ENCODE measurements around the gene CDKAL1. TPM values are rescaled to one million over a fixed set of nuclear protein-coding genes. Genes with fewer than 3 reads are reported as not detected.
A peak's percentile ranks its signal among the peaks of the same experiment; 100 is the strongest.

CDKAL1 gene
- total and polyA plus RNA-seq, 11 donors, result 3.2 to 14.3 (median 9.3) TPM

- Histone ChIP-seq H3K27me3 (no peaks in the 10 kb centered on the region), H3K9me3 (peaks cover 0 to 22% (median 10%) of the 10 kb centered on the region in 12 donors), H3K4me3 (no peak overlapping the region), H3K27ac (no peak overlapping the region), H3K4me1 (peaks cover 0 to 25% (median 8%) of the 10 kb centered on the region in 12 donors), H3K36me3 (no peaks in the 10 kb centered on the region)
- ATAC-seq (no peak), DNase-seq (no peak)
- TF ChIP-seq CTCF (IDR thresholded peaks at IDR 0.05), result no peak
- no peak for TF ChIP-seq POLR2A (IDR thresholded peaks at IDR 0.05)
- intact Hi-C loops (cut with DNase I), result no loop called here
- 73 to 89% (median 84%) methylated on average over 1 of the region's 1 CpG for WGBS, 4 donors
Measured at GRCh38 chr6:20805021-20805420, 270.8 kb downstream of the CDKAL1 start.

DNA sequence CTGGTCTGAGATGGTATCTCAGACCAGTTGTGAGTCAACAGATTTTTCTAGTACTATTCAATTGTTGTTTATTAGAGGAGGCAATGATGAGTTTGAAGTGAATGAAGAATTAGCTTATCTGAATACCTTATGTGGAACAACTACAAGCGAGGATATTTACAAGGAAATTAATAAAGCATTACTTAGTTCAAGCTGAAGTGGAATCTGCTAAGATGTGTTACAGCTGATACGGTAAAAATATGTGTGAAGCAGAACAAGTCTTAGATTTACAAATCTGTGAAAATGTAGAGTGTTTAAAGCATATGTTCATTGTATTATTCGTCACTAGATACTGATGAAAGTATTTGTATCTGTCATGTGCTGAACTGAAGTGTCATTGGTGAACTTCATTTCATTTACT, 272.4 kb downstream of the CDKAL1 start:
- no peak overlapping the region for H3K4me3 ChIP-seq
- peaks cover 0 to 22% (median 10%) of the 10 kb centered on the region in 12 donors for H3K9me3 ChIP-seq
- TF ChIP-seq POLR2A (IDR thresholded peaks at IDR 0.05) (no peak), CTCF (IDR thresholded peaks at IDR 0.05) (no peak)
- H3K27ac ChIP-seq, result no peak overlapping the region
- H3K27me3 ChIP-seq, result no peaks in the 10 kb centered on the region
- intact Hi-C loops (cut with DNase I), result no loop called here
- peaks cover 0 to 36% (median 18%) of the 10 kb centered on the region in 12 donors for H3K4me1 ChIP-seq
- 64 to 99% (median 97%) methylated on average over 3 of the region's 3 CpGs for WGBS, 4 donors
- no peaks in the 10 kb centered on the region for H3K36me3 ChIP-seq
- DNase-seq (no peak), ATAC-seq (no peak)

- peaks cover 0 to 36% (median 18%) of the 10 kb centered on the region in 12 donors for H3K4me1 ChIP-seq
- peak overlapping the region in 2 of 12 donors; percentile 6 to 58 for H3K27ac ChIP-seq
- TF ChIP-seq CTCF (IDR thresholded peaks at IDR 0.05) (no peak), POLR2A (IDR thresholded peaks at IDR 0.05) (no peak)
- ATAC-seq (no peak), DNase-seq (no peak)
- H3K27me3 ChIP-seq, result no peaks in the 10 kb centered on the region
- WGBS, 4 donors, result 71 to 81% (median 78%) methylated on average over 2 of the region's 2 CpGs
- H3K36me3 ChIP-seq, result no peaks in the 10 kb centered on the region
- H3K9me3 ChIP-seq, result peaks cover 0 to 30% (median 10%) of the 10 kb centered on the region in 12 donors
- intact Hi-C loops (cut with DNase I), result no loop called here
- H3K4me3 ChIP-seq, result no peak overlapping the region
Measured at GRCh38 chr6:20808439-20808838, 274.2 kb downstream of the CDKAL1 start.

DNA sequence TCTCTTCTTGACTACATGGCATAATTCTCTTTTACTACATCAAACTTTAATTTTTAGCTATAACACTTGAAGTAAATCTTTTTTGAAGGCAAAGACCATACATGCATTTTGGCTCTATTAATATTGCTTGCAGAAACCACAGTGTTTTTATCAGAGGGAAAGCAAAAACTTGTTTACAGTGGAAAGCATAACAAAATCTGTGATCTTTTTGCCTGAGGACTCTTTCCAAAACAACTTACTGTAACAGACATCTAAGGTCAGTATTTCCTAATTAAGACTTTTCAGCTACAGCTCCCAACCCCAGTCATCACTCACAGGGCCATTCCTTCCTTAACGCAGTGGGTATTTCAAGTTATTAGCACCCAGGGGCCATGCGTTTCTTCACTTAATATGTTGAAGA, 274.7 kb downstream of the CDKAL1 start:
- intact Hi-C loops (cut with DNase I), result no loop called here
- no peak for DNase-seq
- H3K27me3 ChIP-seq, result no peaks in the 10 kb centered on the region
- peaks cover 0 to 36% (median 18%) of the 10 kb centered on the region in 12 donors for H3K4me1 ChIP-seq
- TF ChIP-seq CTCF (IDR thresholded peaks at IDR 0.05), result no peak
- no peak for TF ChIP-seq POLR2A (IDR thresholded peaks at IDR 0.05)
- WGBS, 4 donors, result 54 to 66% (median 58%) methylated on average over 2 of the region's 2 CpGs
- no peak overlapping the region for H3K4me3 ChIP-seq
- H3K36me3 ChIP-seq, result no peaks in the 10 kb centered on the region
- peak overlapping the region in 4 of 12 donors; percentile 12 to 58 (median 22) for H3K27ac ChIP-seq
- peaks cover 0 to 35% (median 11%) of the 10 kb centered on the region in 12 donors for H3K9me3 ChIP-seq
- peak in 2 of 4 donors; percentile 38 to 56 for ATAC-seq
